ENCODE measurements around the gene RAD51B. TPM values are rescaled to one million over a fixed set of nuclear protein-coding genes. Genes with fewer than 3 reads are reported as not detected.

RAD51B gene
- total and polyA plus RNA-seq, 9 of the 15 experiments (the other 6 are each of a cell fraction or from before 2014, with no cell fraction given) = 8.5 to 17.3 (median 11.3) TPM

DNA sequence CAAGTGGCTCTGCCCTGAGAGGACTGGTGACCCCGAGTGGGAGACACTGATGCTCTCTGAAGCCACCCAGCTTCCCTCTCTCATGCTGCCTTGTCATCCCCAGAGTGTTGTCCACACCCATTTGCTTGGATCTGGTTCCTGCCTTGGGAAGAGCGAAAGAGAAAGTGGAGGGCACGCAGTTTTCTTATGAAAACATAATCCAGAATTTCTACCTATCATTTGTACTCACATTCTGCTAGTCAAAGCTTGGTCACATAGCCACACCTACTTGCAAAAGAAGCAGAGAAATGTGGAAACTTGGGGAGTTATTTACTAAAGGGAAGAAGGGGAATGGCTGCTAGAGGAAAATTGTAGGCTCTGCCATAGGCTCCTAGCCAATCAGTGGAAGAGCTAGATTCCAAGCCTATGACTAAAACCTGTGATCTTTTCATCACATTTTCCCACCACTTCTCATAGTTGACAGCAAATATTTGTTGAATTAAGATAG lies 647.0 kb downstream of the RAD51B start:
- Histone ChIP-seq H3K4me1 (replicated peaks in 1 of 2; ENCODE audit: control insufficient read depth in 2 of 2, insufficient read depth in 2 of 2, low read length in 2 of 2) (no peaks in the 10 kb centered on the region; a peak in 2 of 5 replicates), H3K79me2 (ENCODE audit: control insufficient read depth, insufficient read depth, low read length) (no peaks in the 10 kb centered on the region), H2AFZ (ENCODE audit: low read depth, low read length) (no peak overlapping the region), H3K4me3 (no peak overlapping the region), H3K27ac (ENCODE audit: extremely low read depth, low read depth, low read length) (no peak overlapping the region), H3K9ac (ENCODE audit: insufficient read depth in 1 of 2, low read depth in 2 of 2, low read length in 2 of 2) (no peak overlapping the region), H3K36me3 (ENCODE audit: control insufficient read depth, insufficient read depth, low read length) (no peaks in the 10 kb centered on the region), H4K20me1 (replicated peaks; ENCODE audit: control insufficient read depth, insufficient read depth, low read length) (no peaks in the 10 kb centered on the region), H3K9me1 (ENCODE audit: control insufficient read depth, insufficient read depth, low read length) (no peaks in the 10 kb centered on the region), H3K27me3 (ENCODE audit: control insufficient read depth in 2 of 2, insufficient read depth in 2 of 2, low read length in 2 of 2) (no peaks in the 10 kb centered on the region), H3K9me3 (replicated peaks; ENCODE audit: control insufficient read depth, insufficient read depth, low read depth, low read length) (no peaks in the 10 kb centered on the region), H3K4me2 (ENCODE audit: insufficient read depth, low read length) (no peak overlapping the region)
- intact Hi-C loops (cut with micrococcal nuclease) = no loop called here
- ATAC-seq (no peak), FAIRE-seq (no peak), DNase-seq (ENCODE audit: extremely low read depth in 1 of 4, low spot score in 3 of 4) (no peak)
- ChIA-PET POLR2A (no interaction called here), CTCF (ENCODE audit: low intra/inter-chr PET ratio) (no interaction called here)
- no peak for TF ChIP-seq NCOA1 (IDR thresholded peaks at IDR 0.05; ENCODE audit: low read depth)
- no peak for TF ChIP-seq ZNF586 (CRISPR knock-in tag; conservative IDR thresholded peaks at IDR 0.05)
- no peak for TF ChIP-seq ZNF436 (CRISPR knock-in tag; IDR thresholded peaks at IDR 0.05)
- no peak for TF ChIP-seq ELF4 (CRISPR knock-in tag; IDR thresholded peaks at IDR 0.05)
- no peak for TF ChIP-seq SRSF7 (optimal IDR thresholded peaks at IDR 0.05; ENCODE audit: low read depth, low read length)
- no peak for TF ChIP-seq TCF7 (IDR thresholded peaks at IDR 0.05; ENCODE audit: borderline replicate concordance)
- TF ChIP-seq SMARCE1 (IDR thresholded peaks at IDR 0.05) = no peak
- TF ChIP-seq POLR2H (tag; IDR thresholded peaks at IDR 0.05; ENCODE audit: low read depth) = no peak
- no peak for TF ChIP-seq ZC3H8 (IDR thresholded peaks at IDR 0.05)
- no peak for TF ChIP-seq SIN3B (IDR thresholded peaks at IDR 0.05; ENCODE audit: low read depth)
- no peak for TF ChIP-seq BCOR (IDR thresholded peaks at IDR 0.05)
- TF ChIP-seq ARID1B (IDR thresholded peaks at IDR 0.05) = no peak
- TF ChIP-seq U2AF2 (optimal IDR thresholded peaks at IDR 0.05; ENCODE audit: low read depth, low read length) = no peak
- no TSS peak for BruUV-seq (replicated peaks)
- 83% methylated on average over 3 of the region's 3 CpGs for WGBS (ENCODE audit: insufficient coverage, low coverage, missing lambda C conversion rate)
- in situ Hi-C loops (cut with MboI) = no loop called here

Measured in K562 (cell line).